H1 (cell line): ENCODE measurements around the gene TRIM9. TPM values are rescaled to one million over a fixed set of nuclear protein-coding genes. Genes with fewer than 3 reads are reported as not detected.

ENCODE experiments used
- CTCF ChIA-PET: fragments of 300-600 bp; sonication (Branson Sonifier 250); formaldehyde crosslinking; loops from one replicate; lab custom pipeline; 2021; ENCODE audit not compliant: partially characterized antibody; lab: Charles Lee
- POLR2A ChIA-PET: fragments of 300-600 bp; sonication (Branson Sonifier 250); formaldehyde crosslinking; loops from one replicate; lab custom pipeline; 2021; ENCODE audit warnings: inconsistent platforms; ENCODE audit not compliant: partially characterized antibody; lab: Charles Lee
- DNase-seq, 2 experiments: peaks; one replicate each; pipeline versions ENCODE4 v3.0.0 to v3.0.0-alpha.2; 2010 to 2022; ENCODE audit warnings: low spot score in 2 of 2, low read depth in 1 of 2, mixed read lengths in 1 of 2
- FAIRE-seq: peaks from 2 replicates; lab custom pipeline; 2011; peaks lifted over from hg19 to GRCh38; lab: Jason Lieb, UNC
- H2AFZ ChIP-seq: 2 replicates; pipeline ENCODE4 v1.8.1; 2012; ENCODE audit warnings: low read length, inconsistent platforms
- H2AK5ac ChIP-seq: 2 replicates; pipeline ENCODE4 v1.6.1; 2013; ENCODE audit warnings: low read depth, low read length
- H2BK120ac ChIP-seq: replicated peaks from 2 replicates; pipeline ENCODE3; 2013; ENCODE audit warnings: low read depth, low read length, inconsistent platforms
- H2BK12ac ChIP-seq: 2 replicates; pipeline ENCODE4 v1.6.1; 2013; ENCODE audit warnings: low read depth, low read length
- H2BK15ac ChIP-seq: 2 replicates; pipeline ENCODE4 v1.6.1; 2013; ENCODE audit warnings: low read length
- H2BK20ac ChIP-seq: 2 replicates; pipeline ENCODE4 v1.6.1; 2013; ENCODE audit warnings: low read length
- H2BK5ac ChIP-seq: 2 replicates; pipeline ENCODE4 v1.6.1; 2013; ENCODE audit warnings: low read depth, low read length
- H3K14ac ChIP-seq: 2 replicates; pipeline ENCODE4 v1.6.1; 2013; ENCODE audit warnings: inconsistent platforms; ENCODE audit not compliant: insufficient read length
- H3K18ac ChIP-seq: 2 replicates; pipeline ENCODE4 v1.6.1; 2013; ENCODE audit warnings: low read length; ENCODE audit errors: extremely low read depth
- H3K23ac ChIP-seq: 2 replicates; pipeline ENCODE4 v1.6.1; 2013; ENCODE audit warnings: inconsistent platforms; ENCODE audit not compliant: insufficient read length
- H3K23me2 ChIP-seq: 2 replicates; pipeline ENCODE4 v1.6.1; 2013; ENCODE audit warnings: low read depth, low read length
- H3K27ac ChIP-seq: 2 replicates; pipeline ENCODE4 v1.6.1; 2011; ENCODE audit warnings: low read depth, low read length, inconsistent platforms
- H3K27me3 ChIP-seq, 4 experiments: replicated peaks in 1 of 4; 1 replicate in 1 of 4; 2 replicates in 3 of 4; pipeline versions ENCODE4 v1.6.1 to v1.8.1; 2011 to 2013; ENCODE audit warnings: low read length in 3 of 4, mild to moderate bottlenecking in 3 of 4, inconsistent platforms in 2 of 4, mixed read lengths in 2 of 4, moderate library complexity in 1 of 4; ENCODE audit not compliant: control insufficient read depth in 3 of 4, insufficient read depth in 3 of 4; ENCODE audit errors: extremely low read depth in 1 of 4
- H3K36me3 ChIP-seq, 4 experiments: 2 replicates each; pipeline versions ENCODE4 v1.6.1 to v1.8.1; 2011 to 2013; ENCODE audit warnings: mild to moderate bottlenecking in 4 of 4, low read length in 3 of 4, moderate library complexity in 2 of 4, control low read depth in 1 of 4, inconsistent platforms in 1 of 4; ENCODE audit not compliant: insufficient read depth in 4 of 4, control insufficient read depth in 2 of 4
- H3K4ac ChIP-seq: replicated peaks from 2 replicates; pipeline ENCODE3; 2013; ENCODE audit warnings: low read length, low read depth, mixed read lengths, inconsistent platforms; ENCODE audit not compliant: insufficient read length
- H3K4me1 ChIP-seq, 4 experiments: replicated peaks in 1 of 4; 1 replicate in 1 of 4; 2 replicates in 3 of 4; pipeline versions ENCODE4 v1.6.1 to v1.8.1; 2011 to 2013; ENCODE audit warnings: low read length in 3 of 4, inconsistent platforms in 2 of 4, mixed read lengths in 1 of 4; ENCODE audit not compliant: insufficient read depth in 4 of 4, control insufficient read depth in 3 of 4
- H3K4me2 ChIP-seq, 2 experiments: 2 replicates each; pipeline versions ENCODE4 v1.6.1 to v1.8.1; 2011 to 2013; ENCODE audit warnings: low read depth in 2 of 2, low read length in 2 of 2, control low read depth in 1 of 2, inconsistent platforms in 1 of 2, mild to moderate bottlenecking in 1 of 2; ENCODE audit not compliant: insufficient read depth in 1 of 2
- H3K4me3 ChIP-seq, 4 experiments: fragments of 200-600, 300-600 bp in 1 of 4; sonication (generic), shearing (Covaris generic), sonication (Bioruptor Twin) in 1 of 4; 2 replicates each; pipeline versions ENCODE4 v1.5.1 to v1.8.1; 2011 to 2016; ENCODE audit warnings: low read length in 4 of 4, low read depth in 3 of 4, control low read depth in 2 of 4, inconsistent platforms in 2 of 4, mild to moderate bottlenecking in 2 of 4, mixed read lengths in 1 of 4, moderate library complexity in 1 of 4; ENCODE audit not compliant: insufficient read depth in 2 of 4; ENCODE audit errors: extremely low read depth in 1 of 4
- H3K56ac ChIP-seq: replicated peaks from 2 replicates; pipeline ENCODE3; 2013; ENCODE audit warnings: low read depth, mild to moderate bottlenecking, mixed read lengths, low read length, inconsistent platforms; ENCODE audit not compliant: insufficient read length
- H3K79me1 ChIP-seq: 2 replicates; pipeline ENCODE4 v1.6.1; 2013; ENCODE audit warnings: low read depth, low read length, control low read depth
- H3K79me2 ChIP-seq, 2 experiments: 2 replicates each; pipeline versions ENCODE4 v1.6.1 to v1.8.1; 2012 to 2013; ENCODE audit warnings: low read length in 2 of 2, mild to moderate bottlenecking in 2 of 2, inconsistent platforms in 1 of 2; ENCODE audit not compliant: insufficient read depth in 2 of 2, control insufficient read depth in 1 of 2
- H3K9ac ChIP-seq, 4 experiments: replicated peaks in 1 of 4; 1 replicate in 1 of 4; 2 replicates in 3 of 4; pipeline versions ENCODE4 v1.6.1 to v1.8.1; 2011 to 2013; ENCODE audit warnings: low read depth in 3 of 4, low read length in 3 of 4, control low read depth in 2 of 4, mild to moderate bottlenecking in 2 of 4, moderate library complexity in 2 of 4, inconsistent platforms in 1 of 4; ENCODE audit errors: extremely low read depth in 1 of 4
- H3K9me3 ChIP-seq, 2 experiments: 2 replicates each; pipeline versions ENCODE4 v1.6.1 to v1.8.1; 2012 to 2013; ENCODE audit warnings: mild to moderate bottlenecking in 2 of 2, moderate library complexity in 2 of 2, control low read depth in 1 of 2, inconsistent platforms in 1 of 2, low read depth in 1 of 2, low read length in 1 of 2, mixed read lengths in 1 of 2; ENCODE audit not compliant: insufficient read depth in 2 of 2
- H4K20me1 ChIP-seq, 2 experiments: replicated peaks in 1 of 2; 2 replicates each; pipeline versions ENCODE3 to v1.8.1; 2011 to 2013; ENCODE audit warnings: inconsistent platforms in 2 of 2, low read length in 2 of 2, mild to moderate bottlenecking in 1 of 2; ENCODE audit not compliant: insufficient read depth in 2 of 2, control insufficient read depth in 1 of 2
- H4K5ac ChIP-seq: 2 replicates; pipeline ENCODE4 v1.6.1; 2013; ENCODE audit warnings: low read length, low read depth, mixed read lengths, inconsistent platforms; ENCODE audit not compliant: insufficient read length
- H4K8ac ChIP-seq: 2 replicates; pipeline ENCODE4 v1.8.0; 2013; ENCODE audit warnings: mild to moderate bottlenecking, moderate library complexity, low read length, inconsistent platforms; ENCODE audit not compliant: insufficient read depth; ENCODE audit errors: extremely low read depth
- H4K91ac ChIP-seq: replicated peaks from 2 replicates; pipeline ENCODE3; 2013; ENCODE audit warnings: low read length, mixed read lengths, inconsistent platforms; ENCODE audit not compliant: insufficient read length
- ASH2L ChIP-seq: fragments of 200-600, 300-600 bp; sonication (generic); IDR thresholded peaks from one replicate; pipeline ENCODE4 v1.7.1; 2017; ENCODE audit warnings: low read length
- BCL11A ChIP-seq, 2 experiments: IDR thresholded peaks; one replicate each; pipeline ENCODE4 v1.6.1; 2011; ENCODE audit warnings: low read depth in 2 of 2, low read length in 2 of 2, mild to moderate bottlenecking in 2 of 2
- CHD1 ChIP-seq: IDR thresholded peaks from 2 replicates; pipeline ENCODE4 v1.6.1; 2012; ENCODE audit warnings: low read depth, low read length, improper control_type of control experiment
- CREB1 ChIP-seq: IDR thresholded peaks from 2 replicates; pipeline ENCODE4 v1.6.1; 2012; ENCODE audit warnings: inconsistent platforms
- EGR1 ChIP-seq: IDR thresholded peaks from 2 replicates; pipeline ENCODE4 v1.6.1; 2011; ENCODE audit warnings: low read depth, low read length, borderline replicate concordance
- EZH2 ChIP-seq: fragments of 200-600 bp; sonication (generic); IDR thresholded peaks from 2 replicates; pipeline ENCODE4 v1.7.1; 2012; ENCODE audit warnings: low read depth, mild to moderate bottlenecking, moderate library complexity, low read length, inconsistent platforms; ENCODE audit not compliant: severe bottlenecking
- GABPA ChIP-seq: IDR thresholded peaks from 2 replicates; pipeline ENCODE4 v1.6.1; 2011; ENCODE audit warnings: mild to moderate bottlenecking, low read length, moderate library complexity, borderline replicate concordance; ENCODE audit not compliant: insufficient read depth
- JUN ChIP-seq: IDR thresholded peaks from 2 replicates; pipeline ENCODE4 v1.6.1; 2011; ENCODE audit warnings: low read depth, mild to moderate bottlenecking, improper control_type of control experiment, low read length
- KDM1A ChIP-seq: fragments of 200-600, 300-600 bp; sonication (generic); IDR thresholded peaks from 2 replicates; pipeline ENCODE4 v1.7.1; 2016; ENCODE audit warnings: mild to moderate bottlenecking, low read length, borderline replicate concordance
- RBBP5 ChIP-seq: IDR thresholded peaks from 2 replicates; pipeline ENCODE4 v1.7.1; 2012; ENCODE audit warnings: low read depth, mild to moderate bottlenecking, inconsistent platforms, low read length, moderate library complexity, borderline replicate concordance
- SAP30 ChIP-seq: fragments of 300-600 bp; sonication (generic); IDR thresholded peaks from 2 replicates; pipeline ENCODE4 v1.7.1; 2012; ENCODE audit warnings: low read length, moderate library complexity, mild to moderate bottlenecking, inconsistent platforms; ENCODE audit not compliant: insufficient read depth, insufficient replicate concordance
- SIN3A ChIP-seq, 2 experiments: IDR thresholded peaks in 1 of 2; conservative IDR thresholded peaks in 1 of 2; 2 replicates each; pipeline ENCODE4 v1.6.1; 2011 to 2012; ENCODE audit warnings: low read length in 2 of 2, improper control_type of control experiment in 1 of 2, low read depth in 1 of 2, mild to moderate bottlenecking in 1 of 2
- SIRT6 ChIP-seq: IDR thresholded peaks from one replicate; pipeline ENCODE4 v1.7.1; 2012; ENCODE audit warnings: low read length, inconsistent platforms
- ZNF274 ChIP-seq: IDR thresholded peaks from 2 replicates; pipeline ENCODE4 v1.7.0; 2012; ENCODE audit warnings: low read length, borderline replicate concordance; ENCODE audit errors: extremely low read depth
- WGBS, 2 experiments: shearing (Covaris generic) in 1 of 2; methylation state at CpG; one replicate each; pipeline versions ENCODE4 v1.1.6 to v1.1.7; 2013 to 2015; ENCODE audit warnings: low lambda C conversion rate in 2 of 2, mixed read lengths in 2 of 2, inconsistent platforms in 1 of 2, low coverage in 1 of 2, missing lambda C conversion rate in 1 of 2; ENCODE audit not compliant: insufficient replicate concordance in 2 of 2, insufficient coverage in 1 of 2, insufficient read length in 1 of 2; ENCODE audit errors: extremely low coverage in 1 of 2, missing lambda C conversion rate in 1 of 2; 5-methylcytosine and 5-hydroxymethylcytosine counted together
- polyA plus RNA-seq, 7 experiments: library from polyadenylated mRNA; depleted of rRNA in 3 of 7; stranded (reverse) in 5 of 7; unstranded in 2 of 7; fragments of >200 nt in 5 of 7; fragments of 200-250 nt in 2 of 7; gene quantifications; 1 replicate in 5 of 7; 2 replicates in 1 of 7; 4 replicates in 1 of 7; pipeline versions ENCODE4 v1.2.1 to v1.2.3, GENCODE V29; 2011 to 2013; ENCODE audit warnings: missing spikeins in 2 of 7, mixed read lengths in 2 of 7
- total RNA-seq: library from RNA; stranded (reverse); fragmentation: NEBNext Ultra II Directional; extraction: Animal tissue kit (Norgen Biotek cat#: 25700); gene quantifications from 2 replicates; pipeline ENCODE4 v1.2.1, GENCODE V29; 2021

Gene TRIM9
- total and polyA plus RNA-seq, 2 of the 8 experiments (the other 6 are each of a cell fraction or from before 2014, with no cell fraction given), result 2.7 to 5.4 TPM

DNA sequence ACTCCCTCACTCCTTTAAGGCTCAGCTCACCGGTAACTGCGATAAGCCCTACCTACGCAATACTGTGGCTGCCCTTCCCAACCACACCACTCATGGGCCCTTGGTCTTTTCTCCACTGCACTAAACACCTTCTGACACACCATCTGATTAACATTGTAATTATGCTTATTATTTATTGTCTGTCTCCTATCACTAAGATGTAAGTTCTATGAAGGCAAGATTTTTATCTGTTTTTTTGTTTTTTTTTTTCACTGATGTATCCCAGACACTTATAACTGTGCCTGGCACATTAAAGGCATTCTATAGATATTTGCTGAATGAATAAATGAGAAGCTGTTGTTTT is 116.4 kb downstream of the TRIM9 start:
- H2BK5ac ChIP-seq, result no peak overlapping the region
- DNase-seq, result no peak
- H3K4me2 ChIP-seq, result no peak overlapping the region
- no peak overlapping the region for H3K18ac ChIP-seq
- H3K4me3 ChIP-seq, result no peak overlapping the region
- no peak overlapping the region for H2BK15ac ChIP-seq
- H4K20me1 ChIP-seq, result no peaks in the 10 kb centered on the region
- H3K9ac ChIP-seq, result no peak overlapping the region
- H2BK120ac ChIP-seq, result no peak overlapping the region
- H3K27me3 ChIP-seq, result no peaks in the 10 kb centered on the region
- no peak overlapping the region for H2AK5ac ChIP-seq
- no peak overlapping the region for H4K8ac ChIP-seq
- TF ChIP-seq BCL11A (IDR thresholded peaks at IDR 0.05; ENCODE audit: low read depth in 2 of 2, low read length in 2 of 2) (no peak), ZNF274 (no peak), GABPA (no peak), SAP30 (no peak), SIN3A (conservative IDR thresholded peaks at IDR 0.05 in 1 of 2, IDR thresholded peaks at IDR 0.05 in 1 of 2; ENCODE audit: low read depth in 1 of 2, low read length in 2 of 2) (no peak), CHD1 (no peak), SIRT6 (no peak), RBBP5 (no peak), EGR1 (no peak), EZH2 (no peak), CREB1 (no peak), KDM1A (no peak), JUN (no peak), ASH2L (no peak)
- no peak overlapping the region for H3K23ac ChIP-seq
- H2AFZ ChIP-seq, result no peak overlapping the region
- H4K91ac ChIP-seq, result no peak overlapping the region
- no peaks in the 10 kb centered on the region for H3K36me3 ChIP-seq
- no peak overlapping the region for H4K5ac ChIP-seq
- H3K14ac ChIP-seq, result no peak overlapping the region
- CTCF ChIA-PET, result interaction anchor here (0.9 to 1.1 kb wide), 2 partner anchors 21 to 24 kb away, joined by 3 to 6 read pairs; no protein-coding TSS in a partner anchor
- no peaks in the 10 kb centered on the region for H3K79me2 ChIP-seq
- FAIRE-seq, result no peak
- H3K23me2 ChIP-seq, result no peaks in the 10 kb centered on the region
- H3K4ac ChIP-seq, result no peak overlapping the region
- no peak overlapping the region for H3K27ac ChIP-seq
- H2BK20ac ChIP-seq, result no peak overlapping the region
- no peaks in the 10 kb centered on the region for H3K9me3 ChIP-seq
- WGBS, 2 experiments, result 89% methylated on average over 3 of the region's 3 CpGs; no CpG with 5 or more reads in 1 of the 2 experiments
- no peaks in the 10 kb centered on the region for H3K79me1 ChIP-seq
- H2BK12ac ChIP-seq, result no peak overlapping the region
- peaks cover 0 to 1% (median 0%) of the 10 kb centered on the region in 4 experiments; a peak in 1 of 7 replicates for H3K4me1 ChIP-seq
- no peak overlapping the region for H3K56ac ChIP-seq
- POLR2A ChIA-PET, result no interaction called here
